ENCODE data around the gene PPTC7. TPM values are rescaled to one million over a fixed set of nuclear protein-coding genes. Genes with fewer than 3 reads are reported as not detected.

The PPTC7 gene
- polyA plus RNA-seq, 1 donor from 2014 or later, result 7.2 TPM

DNA sequence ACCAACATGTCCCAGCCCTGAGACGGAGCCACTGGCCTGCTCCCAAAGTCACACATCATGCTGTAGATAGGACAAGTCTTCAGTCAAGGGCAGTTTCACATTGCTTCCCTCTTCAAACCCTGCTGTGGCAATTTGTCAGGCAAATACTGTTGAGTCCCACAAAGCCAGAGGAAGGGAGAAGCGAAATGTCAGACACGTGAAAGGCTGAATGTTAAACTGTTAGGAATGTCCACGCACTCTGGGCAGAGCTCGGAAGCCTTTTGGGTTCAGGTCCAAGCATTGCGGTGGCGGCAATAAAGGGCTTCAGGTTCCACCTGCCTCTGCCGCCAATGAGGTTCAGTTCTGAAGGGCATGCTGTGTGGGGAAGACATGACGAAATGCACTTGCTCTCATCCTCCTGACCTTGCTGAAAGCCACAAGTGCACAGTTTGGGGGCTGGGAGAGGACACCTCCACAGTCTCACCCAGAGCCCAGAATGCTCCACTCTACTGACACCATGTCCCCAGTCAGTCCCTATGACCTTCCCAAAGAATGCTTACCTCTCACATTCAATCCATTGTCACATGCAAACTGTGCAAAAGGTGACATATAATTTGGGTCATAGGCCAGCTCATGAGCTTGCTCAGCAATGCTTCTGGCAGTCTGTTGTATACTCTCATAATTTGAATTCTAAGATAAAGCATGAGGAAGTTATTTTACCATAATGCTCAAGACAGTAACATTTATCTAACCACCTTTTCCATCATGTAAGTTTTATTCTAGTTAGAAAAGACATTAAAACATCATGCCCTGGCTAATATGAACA lies 45.3 kb downstream of the PPTC7 start:
- H2AFZ ChIP-seq (ENCODE audit: low read depth, low read length), result no peak overlapping the region
- no peaks in the 10 kb centered on the region for H3K9me3 ChIP-seq (ENCODE audit: low read length)
- no peak for TF ChIP-seq TAF1 (IDR thresholded peaks at IDR 0.05; ENCODE audit: low read depth)
- TF ChIP-seq, protein P1, sequence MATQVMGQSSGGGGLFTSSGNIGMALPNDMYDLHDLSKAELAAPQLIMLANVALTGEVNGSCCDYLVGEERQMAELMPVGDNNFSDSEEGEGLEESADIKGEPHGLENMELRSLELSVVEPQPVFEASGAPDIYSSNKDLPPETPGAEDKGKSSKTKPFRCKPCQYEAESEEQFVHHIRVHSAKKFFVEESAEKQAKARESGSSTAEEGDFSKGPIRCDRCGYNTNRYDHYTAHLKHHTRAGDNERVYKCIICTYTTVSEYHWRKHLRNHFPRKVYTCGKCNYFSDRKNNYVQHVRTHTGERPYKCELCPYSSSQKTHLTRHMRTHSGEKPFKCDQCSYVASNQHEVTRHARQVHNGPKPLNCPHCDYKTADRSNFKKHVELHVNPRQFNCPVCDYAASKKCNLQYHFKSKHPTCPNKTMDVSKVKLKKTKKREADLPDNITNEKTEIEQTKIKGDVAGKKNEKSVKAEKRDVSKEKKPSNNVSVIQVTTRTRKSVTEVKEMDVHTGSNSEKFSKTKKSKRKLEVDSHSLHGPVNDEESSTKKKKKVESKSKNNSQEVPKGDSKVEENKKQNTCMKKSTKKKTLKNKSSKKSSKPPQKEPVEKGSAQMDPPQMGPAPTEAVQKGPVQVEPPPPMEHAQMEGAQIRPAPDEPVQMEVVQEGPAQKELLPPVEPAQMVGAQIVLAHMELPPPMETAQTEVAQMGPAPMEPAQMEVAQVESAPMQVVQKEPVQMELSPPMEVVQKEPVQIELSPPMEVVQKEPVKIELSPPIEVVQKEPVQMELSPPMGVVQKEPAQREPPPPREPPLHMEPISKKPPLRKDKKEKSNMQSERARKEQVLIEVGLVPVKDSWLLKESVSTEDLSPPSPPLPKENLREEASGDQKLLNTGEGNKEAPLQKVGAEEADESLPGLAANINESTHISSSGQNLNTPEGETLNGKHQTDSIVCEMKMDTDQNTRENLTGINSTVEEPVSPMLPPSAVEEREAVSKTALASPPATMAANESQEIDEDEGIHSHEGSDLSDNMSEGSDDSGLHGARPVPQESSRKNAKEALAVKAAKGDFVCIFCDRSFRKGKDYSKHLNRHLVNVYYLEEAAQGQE (IDR thresholded peaks at IDR 0.05; ENCODE audit: borderline replicate concordance), result no peak
- TF ChIP-seq SMC3 (conservative IDR thresholded peaks at IDR 0.05; ENCODE audit: poor library complexity), result no peak
- no peak for TF ChIP-seq MXI1 (conservative IDR thresholded peaks at IDR 0.05; ENCODE audit: poor library complexity, severe bottlenecking)
- TF ChIP-seq EP300 (conservative IDR thresholded peaks at IDR 0.05; ENCODE audit: poor library complexity, severe bottlenecking), result no peak
- TF ChIP-seq RAD21 (conservative IDR thresholded peaks at IDR 0.05), result no peak
- TF ChIP-seq POLR2AphosphoS5 (IDR thresholded peaks at IDR 0.05), result no peak
- TF ChIP-seq, protein P2, sequence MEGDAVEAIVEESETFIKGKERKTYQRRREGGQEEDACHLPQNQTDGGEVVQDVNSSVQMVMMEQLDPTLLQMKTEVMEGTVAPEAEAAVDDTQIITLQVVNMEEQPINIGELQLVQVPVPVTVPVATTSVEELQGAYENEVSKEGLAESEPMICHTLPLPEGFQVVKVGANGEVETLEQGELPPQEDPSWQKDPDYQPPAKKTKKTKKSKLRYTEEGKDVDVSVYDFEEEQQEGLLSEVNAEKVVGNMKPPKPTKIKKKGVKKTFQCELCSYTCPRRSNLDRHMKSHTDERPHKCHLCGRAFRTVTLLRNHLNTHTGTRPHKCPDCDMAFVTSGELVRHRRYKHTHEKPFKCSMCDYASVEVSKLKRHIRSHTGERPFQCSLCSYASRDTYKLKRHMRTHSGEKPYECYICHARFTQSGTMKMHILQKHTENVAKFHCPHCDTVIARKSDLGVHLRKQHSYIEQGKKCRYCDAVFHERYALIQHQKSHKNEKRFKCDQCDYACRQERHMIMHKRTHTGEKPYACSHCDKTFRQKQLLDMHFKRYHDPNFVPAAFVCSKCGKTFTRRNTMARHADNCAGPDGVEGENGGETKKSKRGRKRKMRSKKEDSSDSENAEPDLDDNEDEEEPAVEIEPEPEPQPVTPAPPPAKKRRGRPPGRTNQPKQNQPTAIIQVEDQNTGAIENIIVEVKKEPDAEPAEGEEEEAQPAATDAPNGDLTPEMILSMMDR (IDR thresholded peaks at IDR 0.05; ENCODE audit: poor library complexity, severe bottlenecking), result no peak
- TF ChIP-seq EZH2 (IDR thresholded peaks at IDR 0.05; ENCODE audit: borderline replicate concordance, insufficient read depth, low read length, poor library complexity, severe bottlenecking), result no peak
- no peaks in the 10 kb centered on the region for H4K20me1 ChIP-seq (ENCODE audit: insufficient read depth)
- no peak overlapping the region for H3K4me2 ChIP-seq (ENCODE audit: low read length)
- H3K9ac ChIP-seq (ENCODE audit: low read length), result no peak overlapping the region
- no peak overlapping the region for H3K27ac ChIP-seq (ENCODE audit: low read length)
- no peak overlapping the region for H3K4me3 ChIP-seq (ENCODE audit: low read length)
- no peaks in the 10 kb centered on the region for H3K36me3 ChIP-seq (ENCODE audit: insufficient read depth, low read length)
- no peaks in the 10 kb centered on the region for H3K9me2 ChIP-seq (ENCODE audit: insufficient read depth, low read length)
- H3F3A ChIP-seq (ENCODE audit: insufficient read depth, low read length, poor library complexity, severe bottlenecking), result no peaks in the 10 kb centered on the region
- no peaks in the 10 kb centered on the region for H3K79me2 ChIP-seq (replicated peaks; ENCODE audit: insufficient read depth, low read length)
- no peaks in the 10 kb centered on the region for H3K27me3 ChIP-seq (ENCODE audit: insufficient read depth, low read depth, low read length)

DNA sequence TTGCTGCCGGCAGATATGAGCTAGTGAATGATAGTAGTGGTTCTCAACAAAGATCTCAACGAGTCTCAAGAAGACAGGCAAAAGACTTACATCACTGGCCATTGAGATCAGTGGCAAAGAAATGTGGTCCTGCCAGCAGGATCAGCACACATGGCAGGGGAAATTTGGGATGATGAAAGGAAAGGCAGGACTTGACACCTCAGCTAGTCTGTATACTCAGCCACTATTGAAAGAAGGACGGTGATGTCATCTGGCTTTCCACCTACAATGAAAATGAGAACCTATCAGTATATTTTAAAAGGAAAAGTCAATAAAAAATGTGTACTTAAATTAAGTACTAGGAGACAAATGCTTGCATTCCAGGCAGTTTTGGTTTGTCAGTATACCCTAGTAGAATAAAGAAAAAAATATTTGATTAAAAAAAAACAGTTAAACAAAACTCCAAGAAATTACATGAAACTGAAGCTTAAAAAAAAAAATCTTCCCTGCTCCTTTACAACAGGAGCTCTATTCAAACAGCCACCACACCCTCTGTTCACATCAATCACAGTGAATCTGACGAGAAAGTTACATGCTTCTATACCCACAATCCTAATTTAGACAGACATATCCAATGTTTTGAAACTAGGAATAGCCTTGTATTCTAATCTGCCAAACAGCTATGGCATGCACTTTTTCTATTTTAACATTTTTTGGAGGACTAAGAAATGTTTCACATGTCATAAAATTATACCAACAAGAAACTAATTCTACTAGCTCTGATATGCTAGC lies 46.1 kb downstream of the PPTC7 start:
- H3K36me3 ChIP-seq (ENCODE audit: insufficient read depth, low read length), result no peaks in the 10 kb centered on the region
- TF ChIP-seq EP300 (conservative IDR thresholded peaks at IDR 0.05; ENCODE audit: poor library complexity, severe bottlenecking) (no peak), SMC3 (conservative IDR thresholded peaks at IDR 0.05; ENCODE audit: poor library complexity) (no peak), POLR2AphosphoS5 (IDR thresholded peaks at IDR 0.05) (no peak), TAF1 (IDR thresholded peaks at IDR 0.05; ENCODE audit: low read depth) (no peak), RAD21 (conservative IDR thresholded peaks at IDR 0.05) (no peak), EZH2 (IDR thresholded peaks at IDR 0.05; ENCODE audit: borderline replicate concordance, insufficient read depth, low read length, poor library complexity, severe bottlenecking) (no peak)
- TF ChIP-seq, protein P2 (IDR thresholded peaks at IDR 0.05; ENCODE audit: poor library complexity, severe bottlenecking), result no peak
- TF ChIP-seq, protein P1 (IDR thresholded peaks at IDR 0.05; ENCODE audit: borderline replicate concordance), result no peak

More for the DNA sequence above, 46.1 kb downstream of the PPTC7 start:
- Histone ChIP-seq H3K27ac (ENCODE audit: low read length) (no peak overlapping the region), H3K79me2 (replicated peaks; ENCODE audit: insufficient read depth, low read length) (no peaks in the 10 kb centered on the region), H3K4me2 (ENCODE audit: low read length) (no peak overlapping the region), H3K9ac (ENCODE audit: low read length) (no peak overlapping the region), H3K4me3 (ENCODE audit: low read length) (no peak overlapping the region), H3K27me3 (ENCODE audit: insufficient read depth, low read depth, low read length) (no peaks in the 10 kb centered on the region), H3K9me3 (ENCODE audit: low read length) (no peaks in the 10 kb centered on the region), H3F3A (ENCODE audit: insufficient read depth, low read length, poor library complexity, severe bottlenecking) (no peaks in the 10 kb centered on the region), H4K20me1 (ENCODE audit: insufficient read depth) (no peaks in the 10 kb centered on the region), H2AFZ (ENCODE audit: low read depth, low read length) (no peak overlapping the region), H3K9me2 (ENCODE audit: insufficient read depth, low read length) (no peaks in the 10 kb centered on the region)
